GM18858 (cell line): ENCODE results near the gene AFF3.
"Not testable (repeated sequence)": the region's sequence is repeated elsewhere in the genome, so short reads cannot be mapped to it uniquely, and the experiment has no call there.

Experiments
- ATAC-seq: cut with Tn5 transposase; IDR thresholded peaks from one replicate; pipeline ENCODE4 v1.9.1; 2021; ENCODE audit not compliant: unreplicated experiment

AFF3 gene

DNA sequence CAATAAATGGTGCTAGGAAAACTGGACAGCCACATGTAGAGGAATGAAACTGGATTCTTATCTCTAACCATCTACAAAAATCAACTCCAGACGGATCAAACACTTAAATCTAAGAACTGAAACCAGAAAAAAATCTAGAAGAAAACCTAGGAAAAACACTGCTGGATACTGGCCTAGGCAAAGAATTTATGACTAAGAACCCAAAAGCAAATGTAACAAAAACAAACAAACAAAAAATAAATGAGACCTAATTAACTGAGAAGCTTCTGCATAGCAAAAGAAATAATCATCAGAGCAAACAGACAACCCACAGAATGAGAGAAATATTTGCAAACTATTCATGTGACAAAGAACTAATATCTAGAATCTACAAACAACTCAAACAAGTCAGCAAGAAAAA lies 338.5 kb downstream of the AFF3 start:
- ATAC-seq: no peak

DNA sequence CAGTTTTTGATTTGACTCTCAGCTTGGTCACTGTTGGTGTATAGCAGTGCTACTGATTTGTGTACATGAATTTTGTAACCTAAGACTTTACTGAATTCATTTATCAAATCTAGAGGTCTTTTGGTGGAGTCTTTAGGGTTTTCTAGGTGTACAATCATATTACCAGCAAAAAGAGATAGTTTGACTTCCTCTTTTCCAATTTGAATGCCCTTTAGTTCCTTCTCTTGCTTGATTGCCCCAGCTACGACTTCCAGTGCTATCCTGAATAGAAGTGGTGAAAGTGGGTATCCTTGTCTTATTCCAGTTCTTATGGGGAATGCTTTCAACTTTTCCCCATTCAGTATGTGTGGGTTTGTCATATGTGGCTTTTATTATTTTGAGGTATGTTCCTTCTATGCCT lies 339.7 kb downstream of the AFF3 start:
- no peak for ATAC-seq

DNA sequence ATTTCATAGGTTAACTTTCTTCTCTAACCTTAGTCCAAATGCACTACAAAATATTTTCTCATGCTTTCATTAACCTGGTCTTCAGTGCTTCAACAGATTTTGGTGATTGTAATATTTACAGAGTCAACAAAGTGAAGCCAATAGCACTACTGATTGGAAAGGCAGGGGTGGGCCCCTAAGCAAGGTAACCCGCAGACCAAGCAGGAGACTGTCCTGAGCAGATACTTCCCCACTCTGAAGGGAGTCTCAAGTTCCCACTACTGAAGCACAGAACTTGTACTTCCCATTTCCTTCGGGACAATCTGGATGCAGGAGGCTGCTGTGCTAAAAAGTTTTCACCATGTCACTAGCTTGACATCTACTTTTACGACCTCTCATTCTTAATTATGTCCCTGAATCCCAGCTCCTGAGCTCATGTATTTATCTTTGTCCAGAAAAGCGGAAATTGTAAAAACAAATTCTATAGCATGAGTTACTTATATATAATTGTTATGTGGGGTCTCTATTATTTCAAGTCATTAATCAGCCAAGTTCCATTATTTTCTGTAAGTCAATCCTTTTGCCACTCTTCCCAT lies 341.0 kb downstream of the AFF3 start:
- no peak for ATAC-seq

DNA sequence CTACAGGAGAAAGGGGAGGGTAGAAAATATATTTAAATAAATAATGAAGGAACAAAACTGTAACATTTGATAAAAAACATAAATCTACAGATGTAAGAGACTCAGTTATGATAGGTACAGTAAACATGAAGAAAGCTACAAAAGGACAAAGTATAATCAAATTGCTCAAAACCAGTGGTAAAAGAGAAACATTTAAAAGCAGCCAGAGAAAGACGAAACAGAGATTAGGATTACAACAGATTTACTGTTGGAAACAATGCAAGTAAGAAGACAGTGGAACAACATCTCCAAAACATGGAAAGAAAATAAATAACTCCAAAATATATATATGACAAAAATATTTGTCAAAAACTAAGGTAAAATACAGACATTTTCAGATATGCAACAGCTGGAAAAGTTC lies 344.9 kb downstream of the AFF3 start:
- ATAC-seq: no peak

DNA sequence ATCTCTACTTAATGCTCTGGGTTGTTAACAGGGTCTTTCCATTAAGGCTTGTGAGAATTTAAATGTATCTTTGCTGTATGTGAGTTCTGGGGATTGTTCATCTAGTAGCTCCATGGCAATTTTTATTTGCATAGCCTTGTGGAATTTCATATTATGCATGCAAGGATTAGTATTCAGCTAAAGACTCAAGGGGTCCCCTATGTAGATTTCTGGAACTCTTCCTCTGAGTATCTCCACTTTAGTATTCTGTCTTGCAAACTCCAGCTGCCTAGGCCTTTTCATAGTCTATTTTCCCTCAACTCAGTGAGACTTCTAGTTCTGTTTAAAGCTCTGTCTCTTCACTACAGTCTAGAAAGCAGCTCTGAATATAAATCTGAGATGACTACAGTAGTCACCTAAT lies 348.0 kb downstream of the AFF3 start:
- ATAC-seq: no peak

DNA sequence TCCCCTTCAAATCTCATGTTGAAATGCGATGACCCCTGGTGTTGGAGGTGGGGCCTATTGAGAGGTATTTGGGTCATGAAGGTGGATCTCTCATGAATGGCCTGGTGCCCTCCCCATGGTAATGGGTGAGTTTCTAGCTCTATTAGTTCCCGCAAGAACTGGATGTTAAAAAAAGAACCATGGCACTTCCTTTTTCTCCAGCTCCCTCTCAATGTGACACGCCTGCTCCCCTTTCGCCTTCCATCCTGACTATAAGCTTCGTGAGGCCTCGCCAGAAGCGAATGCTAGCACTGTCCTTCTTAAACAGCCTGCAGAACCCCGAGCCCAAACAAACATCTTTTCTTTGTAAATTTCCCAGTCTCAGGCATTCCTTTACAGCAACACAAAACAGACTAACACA lies 349.4 kb downstream of the AFF3 start:
- no peak for ATAC-seq

DNA sequence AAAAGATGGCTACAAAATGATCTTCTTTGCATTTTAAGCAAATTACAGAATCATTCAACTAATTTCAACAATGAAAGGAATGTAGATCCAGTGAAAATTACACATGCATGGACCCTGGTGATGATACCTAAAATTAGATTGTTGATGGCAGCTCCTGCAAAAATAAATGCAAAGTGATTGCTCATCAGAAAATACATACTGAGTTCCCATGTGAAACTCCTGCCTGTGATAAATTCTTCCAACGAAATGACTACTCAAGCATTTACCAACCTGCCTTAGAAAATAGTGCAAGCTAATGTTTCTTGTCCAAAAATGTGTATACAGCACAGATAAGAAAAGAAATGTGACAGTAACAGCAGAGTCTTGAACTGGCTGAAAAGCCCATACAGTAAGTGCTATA lies 352.5 kb downstream of the AFF3 start:
- no peak for ATAC-seq

DNA sequence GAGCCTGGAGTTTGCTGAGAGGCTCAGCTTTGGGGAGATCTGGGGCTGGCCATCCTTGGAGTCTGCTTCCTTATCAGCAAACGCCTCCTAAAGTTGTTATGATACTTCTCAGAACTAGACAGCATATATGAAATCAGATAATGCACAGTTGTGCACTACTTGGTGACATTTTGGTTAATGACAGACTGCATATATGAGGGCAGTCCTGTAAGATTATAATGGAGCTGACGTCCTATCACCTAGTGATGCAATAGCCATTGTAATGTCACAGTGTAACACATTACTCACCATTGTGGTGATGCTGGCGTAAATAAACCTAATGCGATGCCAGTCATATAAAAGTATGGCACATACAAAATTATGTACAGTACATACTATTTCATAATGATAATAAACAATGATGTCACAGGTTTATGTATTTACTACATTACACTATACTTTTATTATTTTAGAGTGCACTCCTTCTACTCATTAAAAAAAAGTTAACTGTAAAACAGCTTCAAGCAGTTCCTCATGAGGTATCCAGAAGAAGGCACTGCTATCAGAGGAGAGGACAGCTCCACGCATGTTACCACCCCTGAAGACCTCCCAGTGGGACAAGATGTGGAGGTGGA lies 354.5 kb downstream of the AFF3 start:
- ATAC-seq: no peak

DNA sequence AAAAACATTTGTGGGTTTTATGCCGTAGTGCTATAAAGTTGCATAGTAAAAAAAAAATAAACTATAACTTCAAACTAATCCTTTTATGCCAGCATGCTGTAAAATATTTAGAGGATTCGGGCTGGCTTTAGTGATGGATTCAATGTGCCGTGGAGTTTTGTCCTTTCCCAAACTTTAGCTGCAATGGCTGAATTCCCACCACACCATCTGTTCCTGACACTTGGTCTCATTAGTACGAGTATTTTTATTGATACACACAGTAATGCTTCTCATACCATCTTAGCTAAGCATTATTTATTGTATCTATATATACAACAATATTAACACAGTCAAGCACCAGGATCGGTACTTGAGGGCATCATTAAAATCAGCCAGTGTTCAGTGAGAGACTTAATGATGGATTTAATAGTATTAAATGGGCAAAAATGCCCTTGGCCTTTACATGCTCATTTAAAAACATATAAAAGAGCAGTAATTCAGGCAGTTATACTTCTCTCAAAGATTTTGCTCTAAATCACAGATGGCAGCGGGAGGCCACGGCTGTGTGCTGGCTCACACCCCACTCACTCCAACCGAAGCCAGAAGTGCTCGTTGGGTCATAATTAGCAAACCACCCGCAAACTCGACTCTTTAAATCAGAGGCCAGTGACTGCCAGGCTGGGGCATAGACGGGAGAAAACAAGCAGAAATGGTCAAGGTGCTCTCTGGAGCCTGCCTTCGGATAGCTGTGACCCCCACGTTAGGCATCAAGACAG lies 355.6 kb downstream of the AFF3 start:
- ATAC-seq: no peak

DNA sequence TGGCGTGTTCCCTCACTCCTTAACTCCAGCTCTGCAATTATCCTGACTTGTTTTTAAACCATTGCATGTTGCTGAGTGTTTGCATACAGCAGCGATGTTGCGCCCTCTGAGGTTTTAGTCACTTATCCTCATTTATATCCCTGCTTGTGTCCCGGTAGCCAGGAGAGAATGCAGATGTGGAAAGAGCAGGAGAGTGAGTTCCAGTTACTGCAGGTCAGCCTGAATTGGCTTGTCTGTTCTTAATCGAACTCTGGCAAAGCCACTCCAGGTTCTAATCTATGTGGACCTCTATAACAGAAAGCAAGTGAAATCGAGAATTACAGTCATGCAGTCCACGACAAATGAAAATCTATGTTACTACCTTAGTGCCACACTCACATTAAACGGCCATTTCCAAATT lies 357.4 kb downstream of the AFF3 start:
- no peak for ATAC-seq

DNA sequence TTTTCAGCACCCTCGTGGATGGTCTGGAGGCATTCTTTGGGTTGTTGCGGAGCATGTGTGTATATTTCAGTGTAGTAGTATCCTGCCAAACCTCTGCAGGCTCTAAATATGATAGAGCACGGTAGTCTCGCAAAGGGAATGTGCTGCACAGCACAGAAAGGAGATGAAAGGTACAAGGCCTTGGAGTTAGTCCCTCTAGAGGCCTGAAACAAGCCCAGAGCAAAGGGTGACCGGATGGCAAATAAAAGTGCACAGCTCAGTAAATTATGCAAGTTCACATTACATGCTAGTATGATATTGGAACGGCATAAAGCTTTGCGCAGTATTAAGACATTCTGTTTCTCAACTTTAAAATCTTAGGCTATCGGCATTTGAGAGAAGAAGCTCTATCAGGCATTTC lies 358.1 kb downstream of the AFF3 start:
- no peak for ATAC-seq

DNA sequence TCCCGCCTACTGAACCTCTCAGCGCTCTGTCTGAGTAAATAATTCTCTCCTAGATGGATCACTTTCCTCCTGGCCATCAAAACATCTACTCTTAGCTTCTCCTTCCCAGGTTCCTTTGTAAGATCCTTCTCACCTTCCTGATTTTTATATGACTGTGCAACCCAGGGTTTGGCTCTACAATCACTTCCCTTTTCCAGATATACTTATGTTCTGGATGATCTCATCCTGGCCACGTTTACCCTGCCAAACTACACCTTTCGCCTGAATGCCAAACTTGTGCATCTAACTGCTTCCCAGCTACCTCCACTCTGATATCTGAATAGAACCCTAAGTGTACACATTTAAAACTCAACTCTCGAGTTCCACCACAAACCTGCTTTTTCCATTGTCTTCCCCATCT lies 362.1 kb downstream of the AFF3 start:
- no peak for ATAC-seq

DNA sequence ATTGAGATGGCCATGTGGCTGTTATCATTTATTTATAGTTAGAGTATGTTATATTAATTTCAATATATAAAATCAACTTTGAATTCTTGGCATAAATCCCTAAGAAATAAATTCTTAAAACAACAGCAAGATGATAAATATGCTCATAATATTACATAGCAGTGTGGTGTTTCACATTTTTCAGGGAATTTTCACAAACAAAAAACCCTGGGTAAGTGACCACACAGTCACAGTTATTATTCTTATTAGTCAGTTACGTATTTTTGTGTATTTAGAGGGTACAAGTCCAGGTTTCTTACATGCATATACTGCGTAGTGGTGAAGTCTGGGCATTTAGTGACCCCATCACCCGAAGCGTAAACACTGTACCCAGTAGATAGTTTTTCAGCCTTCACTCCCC lies 363.1 kb downstream of the AFF3 start:
- no peak for ATAC-seq

DNA sequence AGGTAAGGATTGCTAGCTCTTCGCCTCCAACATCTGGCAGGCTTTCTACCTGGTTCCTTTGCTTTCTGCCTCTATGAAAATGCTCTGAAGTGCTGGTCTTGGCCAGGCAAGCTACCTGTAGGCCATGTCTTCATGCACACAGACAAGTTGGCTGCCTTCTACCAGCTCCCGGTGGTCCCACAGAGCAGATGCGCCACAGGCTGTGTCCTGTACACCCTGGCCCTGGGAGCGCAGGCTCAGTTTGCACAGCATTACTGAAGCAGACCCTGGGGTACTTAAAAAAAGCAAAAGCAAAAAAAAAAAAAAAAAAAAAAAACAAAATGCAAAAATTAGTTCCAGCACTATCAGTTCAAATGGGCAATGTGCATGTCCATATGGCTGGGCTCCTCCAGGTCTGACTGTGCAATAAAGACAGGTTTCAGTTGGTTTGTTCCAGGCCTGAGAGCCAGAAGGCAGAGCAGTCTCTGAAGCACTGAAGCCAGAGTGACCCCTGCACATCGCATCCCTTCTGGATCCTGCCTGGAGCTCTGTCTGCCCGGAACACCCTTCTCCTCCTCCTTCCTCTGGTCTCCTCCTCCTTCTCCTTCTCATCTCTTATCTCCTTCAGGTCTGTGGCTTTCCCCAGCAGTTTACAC lies 364.6 kb downstream of the AFF3 start:
- no peak for ATAC-seq

DNA sequence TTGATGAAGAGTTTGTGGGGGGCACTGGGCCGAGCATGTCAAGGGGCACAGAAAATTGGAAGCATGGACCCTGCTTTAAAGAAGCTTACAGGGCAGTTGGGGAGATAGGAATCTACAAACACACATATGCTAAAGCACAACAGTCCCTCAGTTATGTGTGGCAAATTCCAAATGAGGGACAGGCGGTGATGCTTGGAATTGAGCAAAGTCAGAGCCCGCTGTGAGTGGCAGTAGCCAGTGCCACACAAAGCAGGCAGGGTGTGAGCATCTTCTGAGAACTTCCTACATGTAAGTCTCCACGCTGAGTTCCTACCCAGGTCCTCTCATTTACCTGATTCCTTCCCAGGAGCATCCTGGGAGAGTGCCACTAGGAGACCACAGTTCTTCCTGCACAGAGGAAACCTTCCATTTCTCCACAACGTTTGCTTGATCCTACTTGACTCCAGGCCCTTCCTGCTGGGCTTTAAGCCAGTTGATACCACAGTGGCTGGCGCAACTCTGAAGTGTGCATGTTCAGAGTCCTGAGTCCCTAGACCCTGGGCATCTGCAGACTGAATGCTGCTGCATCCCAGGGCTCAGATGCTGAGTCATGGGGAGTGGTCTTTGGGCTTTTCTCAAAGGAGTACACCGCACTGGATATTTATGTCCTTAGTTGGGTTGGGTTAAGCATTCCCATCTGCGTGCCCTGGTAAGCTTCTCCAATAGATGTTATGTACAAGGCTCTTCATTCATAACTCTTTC lies 365.3 kb downstream of the AFF3 start:
- ATAC-seq: no peak

DNA sequence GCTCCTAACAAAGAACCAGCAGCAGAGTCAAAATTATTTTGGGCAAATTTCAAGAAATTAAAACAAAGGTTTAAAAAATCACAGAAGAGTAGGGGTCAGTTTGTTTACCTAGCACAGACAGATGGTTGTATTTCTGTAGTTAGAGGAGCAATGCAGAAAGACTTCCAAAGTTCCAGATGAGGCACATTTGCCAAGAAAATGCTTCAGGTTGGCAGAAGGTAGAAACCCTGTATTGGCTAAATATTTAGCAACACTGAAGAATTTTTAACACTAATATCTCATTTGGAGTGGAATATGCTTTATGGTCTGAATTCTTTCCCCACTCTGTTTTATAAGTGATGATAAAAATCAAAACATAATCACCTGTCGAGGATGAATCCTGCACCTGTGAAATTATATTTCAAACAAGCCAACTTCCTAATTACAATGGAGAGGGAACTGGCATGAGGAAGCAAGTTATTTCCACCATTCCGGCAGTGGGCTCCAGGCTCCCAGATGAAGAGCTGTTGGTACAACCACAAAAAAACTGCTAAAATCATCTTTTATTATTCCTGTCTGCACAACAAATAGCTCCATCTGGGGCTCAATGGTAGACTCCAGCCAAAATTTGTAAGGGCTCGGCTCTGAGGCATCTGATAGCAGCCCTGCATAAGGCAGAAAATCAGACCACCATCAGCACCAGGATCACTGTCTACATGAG lies 366.0 kb downstream of the AFF3 start:
- no peak for ATAC-seq

DNA sequence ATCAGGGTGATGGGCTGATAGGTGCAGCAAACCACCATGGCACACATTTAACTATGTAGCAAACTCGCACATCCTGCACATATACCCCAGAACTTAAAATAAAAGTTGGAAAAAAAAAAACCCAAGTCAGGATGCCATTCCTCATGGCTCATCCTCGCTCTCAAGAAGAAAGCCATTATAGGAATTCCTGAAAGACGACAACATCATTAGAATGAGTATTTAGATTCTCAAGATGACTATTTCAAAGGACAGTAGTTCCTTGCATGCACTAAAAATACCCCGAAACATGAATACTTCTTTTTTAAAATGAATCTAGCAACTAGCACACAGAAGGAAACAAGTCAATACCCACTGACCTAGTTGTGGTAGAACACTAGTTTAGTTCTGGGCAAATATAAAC lies 366.8 kb downstream of the AFF3 start:
- no peak for ATAC-seq

DNA sequence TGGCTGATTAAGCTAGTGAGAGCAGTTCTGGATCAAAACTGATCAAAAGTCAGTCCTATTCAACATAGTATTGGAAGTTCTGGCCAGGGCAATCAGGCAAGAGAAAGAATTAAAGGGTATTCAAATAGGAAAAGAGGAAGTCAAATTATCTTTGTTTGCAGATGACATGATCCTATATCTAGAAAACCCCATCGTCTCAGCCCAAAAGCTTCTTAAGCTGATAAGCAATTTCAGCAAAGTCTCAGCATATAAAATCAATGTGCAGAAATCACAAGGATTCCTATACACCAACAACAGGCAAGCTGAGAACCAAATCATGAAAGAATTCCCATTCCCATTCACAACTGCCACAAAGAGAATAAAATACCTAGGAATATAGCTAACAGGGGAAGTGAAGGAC lies 368.7 kb downstream of the AFF3 start:
- not testable (repeated sequence) for ATAC-seq

DNA sequence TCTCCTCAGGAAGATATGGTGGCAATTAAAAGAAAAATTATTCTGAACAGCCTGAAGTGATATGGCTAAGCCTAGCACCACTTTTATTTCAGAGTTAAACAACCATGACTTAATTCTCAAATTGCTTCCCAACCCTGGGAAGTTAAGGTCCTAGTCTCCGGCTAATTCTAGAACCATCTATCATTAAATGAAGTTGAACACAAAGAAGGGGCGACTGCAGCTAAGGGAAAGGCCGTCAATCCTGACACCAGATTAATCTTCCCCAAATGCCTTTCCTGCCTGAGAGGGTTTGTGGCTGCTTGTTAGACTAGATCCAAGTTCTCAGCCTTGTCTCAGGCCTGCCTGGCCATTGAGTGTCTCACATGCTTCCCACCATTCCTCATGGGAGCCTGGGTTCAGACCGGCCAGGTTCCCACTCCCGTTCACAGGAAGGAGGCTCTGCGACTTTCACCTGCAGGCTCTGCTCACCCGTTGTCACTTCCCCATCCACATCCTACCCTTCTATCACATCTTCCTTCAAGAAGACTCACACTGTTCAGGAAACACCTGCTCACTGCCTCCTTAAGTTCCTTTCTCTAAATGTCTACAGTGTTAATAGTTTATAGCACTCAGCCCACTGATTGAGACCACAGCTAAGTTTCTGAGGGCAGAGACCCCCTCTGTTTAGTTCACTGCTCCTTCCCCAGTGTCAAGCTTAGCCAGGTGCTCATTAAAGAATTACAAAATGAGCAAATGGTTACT lies 369.6 kb downstream of the AFF3 start:
- ATAC-seq: no peak

DNA sequence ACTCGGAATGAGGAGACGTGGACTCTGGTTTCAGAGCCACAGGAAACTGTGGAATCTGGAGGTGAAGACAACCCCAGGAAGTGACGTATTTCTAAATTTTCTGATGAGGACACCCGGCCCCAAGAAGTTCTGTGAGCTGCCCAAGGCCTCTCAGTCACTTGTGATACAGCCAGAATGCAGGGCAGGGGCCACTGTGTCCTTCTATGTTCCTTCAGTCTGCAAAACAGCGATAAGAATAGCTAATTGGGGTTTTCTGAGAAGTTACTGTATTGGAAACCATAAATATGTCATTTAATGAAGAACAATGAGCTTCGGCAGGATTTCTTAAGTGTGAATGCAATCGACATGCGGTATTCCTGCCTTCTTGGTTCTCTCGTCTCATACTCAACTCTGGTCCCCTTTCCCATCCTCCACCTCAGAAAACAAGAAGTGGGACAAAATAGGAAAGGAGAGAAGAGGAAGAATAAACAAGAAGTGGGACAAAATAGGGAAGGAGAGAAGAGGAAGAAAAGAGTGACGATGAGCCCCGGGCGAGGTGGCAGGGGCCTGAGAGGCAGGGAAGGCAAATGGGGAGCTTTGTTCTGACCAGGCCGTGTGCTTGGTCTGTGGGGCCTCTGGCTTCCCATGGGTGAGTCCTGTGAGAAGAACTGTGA lies 370.6 kb downstream of the AFF3 start:
- ATAC-seq: no peak
